ENCODE data around the gene ETV5.

The ETV5 gene

DNA sequence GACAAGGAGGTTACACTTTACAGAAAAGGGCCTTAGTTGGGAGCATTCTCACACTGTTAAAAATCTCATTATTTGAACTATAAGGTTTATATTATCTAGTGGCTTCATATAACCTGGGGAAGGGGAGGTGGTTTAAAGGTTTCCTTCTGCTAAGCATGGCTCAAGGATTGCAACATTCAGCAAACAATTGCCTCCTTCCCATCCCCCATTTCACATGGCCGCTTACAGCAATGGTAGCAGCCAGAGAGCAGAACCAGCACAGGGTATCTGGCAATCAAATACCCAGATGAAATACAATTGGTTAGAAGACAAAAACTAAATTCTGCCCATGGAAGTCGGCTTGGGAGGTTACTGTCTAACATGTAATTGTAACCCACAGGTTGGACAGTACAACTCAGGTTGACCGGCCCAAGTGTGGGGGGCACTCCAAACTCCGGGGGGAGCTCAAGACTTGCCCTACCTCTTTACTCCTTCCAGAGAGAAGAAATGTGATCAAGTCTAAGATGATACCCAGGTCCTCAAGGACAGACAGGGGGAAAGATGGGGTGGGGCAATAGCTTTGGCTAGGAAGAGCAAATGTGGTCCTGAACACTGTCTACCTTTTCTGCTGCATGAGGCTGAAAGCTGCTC is 15.5 kb downstream of the ETV5 start:
- no peak overlapping the region for H3K18ac ChIP-seq (ENCODE audit: low read depth in 1 of 2, low read length in 2 of 2)

DNA sequence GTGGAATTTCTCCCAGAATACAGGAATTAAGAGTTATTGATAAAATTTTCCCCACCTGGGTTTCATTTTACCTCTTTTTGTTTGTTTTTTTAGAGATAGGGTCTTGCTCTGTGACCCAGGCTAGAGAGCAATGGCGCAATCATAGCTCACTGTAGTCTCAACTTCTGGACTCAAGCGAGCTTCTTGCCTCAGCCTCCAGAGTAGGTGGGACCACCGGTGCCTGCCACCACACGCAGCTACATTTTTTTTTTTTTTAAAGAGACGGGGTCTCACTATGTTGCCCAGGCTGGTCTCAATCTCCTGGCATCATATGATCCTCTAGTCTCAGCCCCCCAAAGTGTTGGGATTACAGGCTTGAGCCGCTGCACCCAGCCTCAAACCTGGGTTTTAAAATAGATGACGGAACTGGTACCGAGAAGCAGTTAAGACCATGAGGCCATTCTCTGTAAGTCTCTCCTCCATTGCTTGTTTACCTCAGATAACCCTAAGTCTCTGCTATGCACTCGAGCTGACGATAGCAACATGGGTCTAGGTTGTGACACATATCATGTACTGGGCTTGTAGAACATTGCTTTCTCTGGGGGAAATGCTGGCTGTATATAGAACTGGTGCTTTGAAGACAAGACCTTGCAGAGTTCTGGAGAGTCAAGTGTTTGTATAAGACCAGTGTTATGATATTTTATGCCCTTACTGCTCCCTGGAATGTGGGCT is 16.4 kb downstream of the ETV5 start:
- no peak overlapping the region for H3K18ac ChIP-seq (ENCODE audit: low read depth in 1 of 2, low read length in 2 of 2)
- H2BK5ac ChIP-seq (ENCODE audit: low read depth, low read length, poor library complexity, severe bottlenecking): no peak overlapping the region
- no peak overlapping the region for H2BK15ac ChIP-seq (ENCODE audit: low read depth, poor library complexity, severe bottlenecking)
- no peak overlapping the region for H2BK12ac ChIP-seq (ENCODE audit: low read length in 2 of 2)
- H3K36me3 ChIP-seq (ENCODE audit: control insufficient read depth in 1 of 2, insufficient read depth in 2 of 2, low read depth in 1 of 2, low read length in 2 of 2): peaks cover 16 to 93% of the 10 kb centered on the region in 2 experiments
- H3K9me3 ChIP-seq (ENCODE audit: control insufficient read depth, low read length): no peaks in the 10 kb centered on the region
- DNase-seq: no peak
- H2BK120ac ChIP-seq (ENCODE audit: low read depth, low read length): no peak overlapping the region
- no peak overlapping the region for H3K9ac ChIP-seq (ENCODE audit: low read length)
- no peak overlapping the region for H3K4me2 ChIP-seq (ENCODE audit: low read length, poor library complexity, severe bottlenecking)
- no peak overlapping the region for H3K4me3 ChIP-seq (ENCODE audit: insufficient read depth in 1 of 2, low read depth in 1 of 2, low read length in 2 of 2)
- H3K79me1 ChIP-seq (replicated peaks; ENCODE audit: low read length, poor library complexity, severe bottlenecking): peaks cover 42% of the 10 kb centered on the region
- H3K4ac ChIP-seq (ENCODE audit: low read depth in 1 of 2, low read length in 2 of 2): no peak overlapping the region
- H3K23ac ChIP-seq (ENCODE audit: low read length in 2 of 2): no peak overlapping the region
- peaks cover 14% of the 10 kb centered on the region for H3K4me1 ChIP-seq (ENCODE audit: control insufficient read depth, insufficient read depth, low read depth, low read length)
- H3K27me3 ChIP-seq (ENCODE audit: control insufficient read depth in 1 of 2, insufficient read depth in 1 of 2, low read length in 2 of 2): no peaks in the 10 kb centered on the region
- no peak overlapping the region for H3K14ac ChIP-seq (ENCODE audit: low read length in 2 of 2)
- H4K91ac ChIP-seq (ENCODE audit: low read length): no peak overlapping the region
- 94% methylated on average over 10 of the region's 10 CpGs for WGBS
- H3K27ac ChIP-seq (ENCODE audit: low read length, poor library complexity, severe bottlenecking): no peak overlapping the region
- no peak overlapping the region for H4K8ac ChIP-seq (ENCODE audit: low read length)
- no peak overlapping the region for H2AFZ ChIP-seq (ENCODE audit: low read depth, low read length)
- H2AK5ac ChIP-seq (ENCODE audit: low read length, severe bottlenecking): no peak overlapping the region

More for the DNA sequence above, 15.5 kb downstream of the ETV5 start:
- Histone ChIP-seq H3K9ac (ENCODE audit: low read length) (no peak overlapping the region), H3K4me3 (ENCODE audit: insufficient read depth in 1 of 2, low read depth in 1 of 2, low read length in 2 of 2) (no peak overlapping the region), H2BK5ac (ENCODE audit: low read depth, low read length, poor library complexity, severe bottlenecking) (no peak overlapping the region), H2AFZ (ENCODE audit: low read depth, low read length) (no peak overlapping the region), H2BK120ac (ENCODE audit: low read depth, low read length) (no peak overlapping the region), H4K8ac (ENCODE audit: low read length) (no peak overlapping the region), H3K4ac (ENCODE audit: low read depth in 1 of 2, low read length in 2 of 2) (no peak overlapping the region), H2BK15ac (ENCODE audit: low read depth, poor library complexity, severe bottlenecking) (no peak overlapping the region), H3K27me3 (ENCODE audit: control insufficient read depth in 1 of 2, insufficient read depth in 1 of 2, low read length in 2 of 2) (no peaks in the 10 kb centered on the region), H3K4me2 (ENCODE audit: low read length, poor library complexity, severe bottlenecking) (no peak overlapping the region), H3K23ac (ENCODE audit: low read length in 2 of 2) (no peak overlapping the region), H2BK12ac (ENCODE audit: low read length in 2 of 2) (no peak overlapping the region), H4K91ac (ENCODE audit: low read length) (no peak overlapping the region), H3K14ac (ENCODE audit: low read length in 2 of 2) (no peak overlapping the region), H3K4me1 (ENCODE audit: control insufficient read depth, insufficient read depth, low read depth, low read length) (peaks cover 17% of the 10 kb centered on the region), H2AK5ac (ENCODE audit: low read length, severe bottlenecking) (no peak overlapping the region), H3K79me1 (replicated peaks; ENCODE audit: low read length, poor library complexity, severe bottlenecking) (peaks cover 36% of the 10 kb centered on the region), H3K27ac (ENCODE audit: low read length, poor library complexity, severe bottlenecking) (no peak overlapping the region), H3K36me3 (ENCODE audit: control insufficient read depth in 1 of 2, insufficient read depth in 2 of 2, low read depth in 1 of 2, low read length in 2 of 2) (peaks cover 11 to 84% of the 10 kb centered on the region in 2 experiments), H3K9me3 (ENCODE audit: control insufficient read depth, low read length) (no peaks in the 10 kb centered on the region)
- 95% methylated on average over 2 of the region's 4 CpGs for WGBS
- DNase-seq: no peak

DNA sequence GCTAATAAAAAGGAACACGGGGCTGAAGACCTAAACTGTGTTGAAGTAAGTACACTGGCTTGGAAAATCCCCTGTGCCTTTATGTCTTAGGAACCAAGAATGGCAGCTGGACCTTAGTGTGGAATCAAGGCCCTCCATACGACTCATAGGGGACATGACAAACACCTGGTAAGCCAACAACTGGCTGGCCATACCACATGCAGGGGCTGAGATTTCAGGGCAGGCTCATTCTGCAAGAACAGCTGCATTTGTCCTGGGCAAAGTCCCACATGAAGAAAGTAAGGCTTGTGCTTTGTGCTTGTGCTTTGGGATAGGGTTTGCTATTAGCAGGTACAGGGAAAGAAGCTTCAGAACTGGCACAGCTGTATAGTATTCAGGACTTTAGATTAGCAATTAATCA is 18.0 kb downstream of the ETV5 start:
- Histone ChIP-seq H2BK12ac (ENCODE audit: low read length in 2 of 2) (no peak overlapping the region), H3K4me1 (ENCODE audit: control insufficient read depth, insufficient read depth, low read depth, low read length) (peaks cover 6% of the 10 kb centered on the region), H3K27ac (ENCODE audit: low read length, poor library complexity, severe bottlenecking) (no peak overlapping the region), H2BK120ac (ENCODE audit: low read depth, low read length) (no peak overlapping the region), H4K91ac (ENCODE audit: low read length) (no peak overlapping the region), H3K36me3 (ENCODE audit: control insufficient read depth in 1 of 2, insufficient read depth in 2 of 2, low read depth in 1 of 2, low read length in 2 of 2) (peaks cover 16 to 97% of the 10 kb centered on the region in 2 experiments), H2AFZ (ENCODE audit: low read depth, low read length) (no peak overlapping the region), H2BK15ac (ENCODE audit: low read depth, poor library complexity, severe bottlenecking) (no peak overlapping the region), H3K18ac (ENCODE audit: low read depth in 1 of 2, low read length in 2 of 2) (no peak overlapping the region), H3K23ac (ENCODE audit: low read length in 2 of 2) (no peak overlapping the region), H3K4me3 (ENCODE audit: insufficient read depth in 1 of 2, low read depth in 1 of 2, low read length in 2 of 2) (no peak overlapping the region), H3K14ac (ENCODE audit: low read length in 2 of 2) (no peak overlapping the region), H3K79me1 (replicated peaks; ENCODE audit: low read length, poor library complexity, severe bottlenecking) (peaks cover 43% of the 10 kb centered on the region), H3K4ac (ENCODE audit: low read depth in 1 of 2, low read length in 2 of 2) (no peak overlapping the region), H3K27me3 (ENCODE audit: control insufficient read depth in 1 of 2, insufficient read depth in 1 of 2, low read length in 2 of 2) (no peaks in the 10 kb centered on the region), H3K9me3 (ENCODE audit: control insufficient read depth, low read length) (no peaks in the 10 kb centered on the region), H4K8ac (ENCODE audit: low read length) (no peak overlapping the region), H2BK5ac (ENCODE audit: low read depth, low read length, poor library complexity, severe bottlenecking) (no peak overlapping the region), H2AK5ac (ENCODE audit: low read length, severe bottlenecking) (peak overlapping the region; percentile 61), H3K4me2 (ENCODE audit: low read length, poor library complexity, severe bottlenecking) (no peak overlapping the region), H3K9ac (ENCODE audit: low read length) (no peak overlapping the region)
- DNase-seq: no peak
- over 99% methylated on average over 2 of the region's 2 CpGs for WGBS

GRCh38 chr3:186088335-186088734 is 20.6 kb downstream of the ETV5 start:
- DNase-seq: no peak
- Histone ChIP-seq H3K27me3 (ENCODE audit: control insufficient read depth in 1 of 2, insufficient read depth in 1 of 2, low read length in 2 of 2) (no peaks in the 10 kb centered on the region), H3K18ac (ENCODE audit: low read depth in 1 of 2, low read length in 2 of 2) (no peak overlapping the region), H3K36me3 (ENCODE audit: control insufficient read depth in 1 of 2, insufficient read depth in 2 of 2, low read depth in 1 of 2, low read length in 2 of 2) (peaks cover 7 to 94% of the 10 kb centered on the region in 2 experiments), H3K79me1 (replicated peaks; ENCODE audit: low read length, poor library complexity, severe bottlenecking) (peaks cover 41% of the 10 kb centered on the region), H2AK5ac (ENCODE audit: low read length, severe bottlenecking) (no peak overlapping the region), H2BK5ac (ENCODE audit: low read depth, low read length, poor library complexity, severe bottlenecking) (no peak overlapping the region), H2BK15ac (ENCODE audit: low read depth, poor library complexity, severe bottlenecking) (no peak overlapping the region), H2AFZ (ENCODE audit: low read depth, low read length) (no peak overlapping the region), H3K4me3 (ENCODE audit: insufficient read depth in 1 of 2, low read depth in 1 of 2, low read length in 2 of 2) (no peak overlapping the region), H4K8ac (ENCODE audit: low read length) (no peak overlapping the region), H3K27ac (ENCODE audit: low read length, poor library complexity, severe bottlenecking) (no peak overlapping the region), H4K91ac (ENCODE audit: low read length) (no peak overlapping the region), H3K4me1 (ENCODE audit: control insufficient read depth, insufficient read depth, low read depth, low read length) (peaks cover 2% of the 10 kb centered on the region), H3K14ac (ENCODE audit: low read length in 2 of 2) (no peak overlapping the region), H3K4me2 (ENCODE audit: low read length, poor library complexity, severe bottlenecking) (no peak overlapping the region), H2BK12ac (ENCODE audit: low read length in 2 of 2) (no peak overlapping the region), H3K9me3 (ENCODE audit: control insufficient read depth, low read length) (no peaks in the 10 kb centered on the region), H3K4ac (ENCODE audit: low read depth in 1 of 2, low read length in 2 of 2) (no peak overlapping the region), H3K23ac (ENCODE audit: low read length in 2 of 2) (no peak overlapping the region), H3K9ac (ENCODE audit: low read length) (no peak overlapping the region), H2BK120ac (ENCODE audit: low read depth, low read length) (no peak overlapping the region)
- WGBS: 100% methylated on average over 1 of the region's 2 CpGs
